ENCODE measurements around the gene PCK1.

Gene PCK1

GRCh38 chr20:57605878-57606277 is 45.0 kb downstream of the PCK1 start:
- DNase-seq (ENCODE audit: low read depth), result no peak

- no peak for DNase-seq (ENCODE audit: low read depth)
These were observed 47.6 kb downstream of the PCK1 start for GRCh38 chr20:57608516-57608915.

DNA sequence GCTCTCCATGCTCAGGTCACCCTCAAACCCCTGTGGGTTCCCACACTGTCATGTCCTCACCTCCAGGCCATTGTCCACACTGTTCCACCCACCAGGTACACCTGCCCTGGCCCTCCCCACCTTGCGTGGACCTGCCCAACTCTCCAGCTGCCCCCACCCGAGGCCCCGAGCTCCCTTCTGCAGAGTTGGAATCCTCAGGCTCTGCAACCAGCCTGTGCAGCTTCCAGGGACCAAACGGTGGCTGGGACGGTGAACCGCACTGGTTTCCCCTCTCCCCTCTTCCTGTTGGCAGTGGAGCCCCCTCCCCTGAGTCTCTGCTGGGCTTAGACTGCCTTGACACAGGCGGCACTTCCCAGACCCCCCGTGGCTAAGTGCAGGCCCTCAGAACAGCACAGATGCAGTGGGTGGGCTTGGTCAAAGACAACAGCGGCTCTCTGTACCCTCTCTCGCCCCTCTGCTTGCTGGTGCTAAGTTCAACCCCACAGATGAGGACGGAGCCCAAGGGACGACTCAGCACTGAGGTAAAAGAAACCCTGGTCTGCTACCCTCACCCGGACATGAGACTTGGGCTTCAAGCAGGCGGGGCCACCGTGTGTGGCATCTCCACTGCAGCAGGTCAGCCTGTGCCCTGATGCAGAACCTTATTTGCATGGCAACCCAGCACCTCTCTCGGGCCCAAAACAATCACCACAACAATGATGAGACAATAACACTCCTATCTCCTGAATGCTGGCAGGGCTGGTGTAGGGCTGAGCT is 48.4 kb downstream of the PCK1 start:
- no peak for DNase-seq (ENCODE audit: low read depth)

DNA sequence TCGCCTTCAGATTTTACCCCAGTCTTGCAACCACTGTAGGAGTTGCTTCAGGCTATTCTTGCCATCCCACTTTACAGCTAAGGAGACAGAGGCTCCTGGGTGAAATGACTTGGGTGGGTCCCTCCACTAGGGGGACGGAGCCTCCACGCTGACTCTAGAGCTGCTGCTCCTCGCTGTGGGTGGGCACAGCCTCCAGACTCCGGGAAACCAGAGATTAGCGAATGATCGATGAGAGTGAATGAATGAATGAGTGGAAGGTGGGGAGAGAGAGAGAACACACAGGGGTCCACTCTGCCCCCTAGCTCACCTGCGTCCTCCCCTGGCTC is 48.9 kb downstream of the PCK1 start:
- no peak for DNase-seq (ENCODE audit: low read depth)

GRCh38 chr20:57610261-57610952 is 49.5 kb downstream of the PCK1 start:
- no peak for DNase-seq (ENCODE audit: low read depth)

GRCh38 chr20:57611586-57612311 is 50.8 kb downstream of the PCK1 start:
- no peak for DNase-seq (ENCODE audit: low read depth)

- DNase-seq (ENCODE audit: low read depth), result no peak
These were observed 51.5 kb downstream of the PCK1 start for GRCh38 chr20:57612436-57612835.

DNA sequence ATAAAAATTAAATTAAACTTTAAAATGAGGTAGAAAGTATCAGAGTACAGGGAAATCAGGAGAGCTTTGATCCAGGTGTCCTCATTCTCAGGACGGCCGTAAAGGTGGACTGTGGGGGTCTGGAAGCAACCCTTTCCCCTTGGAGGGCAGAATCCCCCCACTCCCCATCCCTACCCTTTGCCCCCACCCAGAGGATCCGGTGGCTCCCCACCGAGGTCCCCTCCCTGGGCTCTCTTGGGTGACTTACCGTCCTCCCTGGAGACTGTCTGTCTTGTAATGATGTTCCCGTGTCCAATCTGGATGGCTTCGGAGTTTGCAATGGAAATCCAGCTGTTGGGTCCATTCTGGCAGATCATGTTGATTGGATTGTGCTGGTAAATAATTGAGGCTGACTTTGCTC is 52.0 kb downstream of the PCK1 start:
- no peak for DNase-seq (ENCODE audit: low read depth)

DNA sequence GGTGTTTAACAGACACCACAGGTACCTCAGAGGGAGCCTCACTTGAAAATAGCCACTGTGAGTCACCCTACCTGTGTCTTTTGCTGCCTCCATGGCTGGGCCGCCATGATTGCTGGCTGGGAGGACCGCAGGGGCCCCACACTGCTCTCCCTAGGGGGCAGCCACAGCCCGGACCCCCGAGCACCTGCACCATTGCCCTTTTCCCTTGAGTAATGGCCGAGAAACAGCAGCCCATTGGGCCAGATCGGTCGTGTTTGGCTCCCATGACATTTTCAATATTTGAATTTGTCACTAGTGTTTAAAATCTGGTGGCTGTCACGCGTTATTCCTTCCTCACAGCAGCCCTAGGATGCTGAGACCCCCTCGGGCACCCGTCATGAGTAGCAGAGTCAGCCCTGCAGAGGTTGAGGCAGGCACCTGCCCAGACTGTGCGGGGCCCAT is 52.6 kb downstream of the PCK1 start:
- no peak for DNase-seq (ENCODE audit: low read depth)

DNA sequence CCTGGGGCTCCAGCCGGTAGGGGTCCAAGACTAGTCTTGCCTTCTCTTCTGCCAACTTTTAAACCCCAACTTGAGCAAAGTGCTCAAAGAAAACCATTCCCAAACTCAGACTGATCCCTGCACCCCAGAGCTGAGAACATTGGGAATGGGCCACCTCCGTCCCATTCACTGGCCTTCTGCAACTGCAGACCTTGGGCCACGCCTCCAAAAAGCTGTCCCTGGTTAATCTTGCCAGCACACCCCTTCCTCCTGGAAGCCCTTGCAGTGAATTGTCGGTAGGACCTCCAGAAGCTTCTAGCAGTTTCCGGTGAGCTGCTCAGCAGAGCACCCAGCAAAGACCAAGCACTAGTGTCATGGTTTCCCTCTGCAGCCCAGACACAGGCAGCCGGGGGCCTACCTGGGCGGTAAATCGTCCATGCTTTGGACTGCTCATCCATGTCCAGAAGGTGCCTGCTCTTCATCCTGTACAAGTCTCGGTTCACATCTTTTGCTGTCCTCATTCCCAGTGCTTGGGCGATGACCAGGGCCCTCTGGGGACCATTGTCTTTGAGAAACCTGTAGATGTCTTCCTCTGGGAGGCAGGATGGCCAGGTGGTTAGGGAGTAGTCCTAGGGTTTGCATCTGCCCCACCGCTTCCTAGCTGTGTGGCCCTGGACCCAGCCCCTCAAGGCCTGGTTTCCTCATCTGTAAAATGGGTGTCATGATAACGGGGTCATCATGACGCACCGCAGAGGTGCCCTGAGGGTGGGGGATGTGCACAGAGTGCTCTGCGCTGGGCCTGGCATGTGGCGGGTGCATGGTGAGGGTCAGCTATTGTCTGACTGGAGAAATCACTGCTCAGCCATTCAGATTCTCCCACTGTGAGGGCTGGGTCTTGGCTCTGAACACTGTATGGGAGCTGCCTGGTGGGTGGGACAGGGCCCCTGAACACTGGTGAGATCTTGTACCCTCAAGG is 53.9 kb downstream of the PCK1 start:
- DNase-seq (ENCODE audit: low read depth), result no peak

DNA sequence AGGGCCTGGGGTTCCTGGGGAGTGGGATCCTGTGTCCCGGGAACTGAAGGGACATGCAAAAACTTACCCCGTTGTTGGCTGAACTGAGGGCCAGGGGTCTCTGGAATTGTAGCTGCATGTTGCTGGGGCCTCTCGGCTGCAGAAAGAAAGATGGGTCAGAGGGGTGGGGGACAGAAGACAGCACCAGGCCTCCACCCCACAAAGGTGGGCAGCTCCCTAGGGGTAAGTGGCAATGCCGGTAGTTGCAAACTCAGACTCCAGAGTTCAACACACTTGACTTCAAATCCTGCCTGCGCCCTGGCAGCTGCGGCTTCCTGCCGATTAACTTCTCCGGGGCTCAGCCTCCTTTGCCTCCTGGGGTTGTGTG is 54.5 kb downstream of the PCK1 start:
- no peak for DNase-seq (ENCODE audit: low read depth)

- no peak for DNase-seq (ENCODE audit: low read depth)
These were observed 55.4 kb downstream of the PCK1 start for GRCh38 chr20:57616143-57616951.

DNA sequence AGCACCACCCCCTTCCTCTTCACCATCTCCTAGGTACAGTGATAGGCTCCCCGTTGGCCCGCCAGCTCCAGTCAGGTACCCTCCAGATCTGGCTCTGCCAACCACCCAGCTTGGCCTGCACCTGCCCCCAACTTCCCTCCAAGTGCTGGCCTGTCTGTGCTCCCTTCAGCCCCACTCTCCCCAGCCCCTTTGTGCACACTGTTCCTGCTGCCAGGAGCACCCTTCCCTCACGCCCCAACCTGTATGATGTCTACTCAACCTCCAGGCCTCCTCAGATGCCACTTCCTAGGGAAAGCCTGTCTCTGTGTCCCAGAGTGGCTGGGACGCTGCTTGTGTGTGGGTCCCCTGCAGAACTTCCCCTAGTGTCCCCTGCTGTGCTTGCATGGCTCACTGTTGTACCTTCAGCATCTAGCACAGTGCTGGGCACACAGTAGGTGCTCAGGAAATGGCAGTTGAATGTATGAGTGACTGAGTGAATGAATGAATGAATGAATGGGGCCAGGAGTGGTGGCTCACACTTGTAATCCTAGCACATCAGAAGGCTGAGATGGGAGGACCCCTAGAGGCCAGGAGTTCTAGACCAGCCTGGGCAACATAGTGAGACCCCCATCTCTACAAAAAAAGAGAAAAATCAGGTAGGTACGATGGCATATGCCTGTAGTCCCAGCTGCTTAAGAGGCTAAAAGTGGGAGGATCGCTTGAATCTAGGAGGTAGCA is 56.3 kb downstream of the PCK1 start:
- DNase-seq (ENCODE audit: low read depth), result no peak

All from stimulated activated CD8-positive, alpha-beta memory T cell treated with anti-CD3 and anti-CD28 coated beads, Interleukin-15, amount 100 ng/mL, for 24 hours (primary cell).